LNCaP clone FGC (cell line): ENCODE measurements around the gene CTAG1A.
A peak's percentile ranks its signal among the peaks of the same experiment; 100 is the strongest.
"Not testable (repeated sequence)": the region's sequence is repeated elsewhere in the genome, so short reads cannot be mapped to it uniquely, and the experiment has no call there.

ENCODE experiments used
- DNase-seq: peaks from one replicate; pipeline ENCODE4 v3.0.0-alpha.2; 2011; ENCODE audit warnings: low read depth
- H3K4me3 ChIP-seq: 2 replicates; pipeline ENCODE4 v1.5.1; 2011; ENCODE audit warnings: mild to moderate bottlenecking, low read depth, low read length, control low read depth
- CTCF ChIP-seq: IDR thresholded peaks from 2 replicates; pipeline ENCODE4 v1.5.1; 2012; ENCODE audit warnings: mild to moderate bottlenecking; ENCODE audit not compliant: control insufficient read depth, insufficient read depth; ENCODE audit errors: extremely low read depth

The CTAG1A gene

DNA sequence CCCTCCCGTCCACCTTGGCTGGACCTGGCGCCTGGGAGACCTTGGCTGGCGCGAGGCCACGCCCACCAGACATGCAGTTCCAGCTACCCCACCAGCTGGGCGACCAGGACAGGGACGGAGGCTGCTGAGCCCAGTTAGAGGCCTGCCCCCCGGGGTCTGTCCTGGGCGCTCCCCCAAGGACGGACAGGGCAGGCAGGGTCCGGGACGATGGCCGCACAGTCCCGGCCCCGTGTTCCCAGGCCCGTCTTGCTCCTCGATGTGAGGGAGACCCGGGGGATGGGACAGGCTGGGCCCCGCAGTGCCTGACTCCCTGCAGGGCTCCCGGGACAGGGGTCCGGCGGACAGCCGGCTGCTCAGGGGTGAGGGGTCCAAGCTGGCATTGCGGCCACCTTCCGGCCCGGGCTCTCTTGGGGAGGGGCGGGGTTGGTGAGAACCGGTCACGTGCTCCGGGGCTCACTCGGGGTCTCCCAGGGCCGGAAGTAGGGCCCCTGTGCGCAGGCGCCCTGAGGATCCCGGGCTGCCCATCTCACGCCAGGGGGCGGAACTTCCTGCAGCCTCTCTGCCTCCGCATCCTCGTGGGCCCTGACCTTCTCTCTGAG lies at the start of gene CTAG1A:
Gene CTAG1A (plus strand): TSS at position 549 of the 599 bp plus-strand sequence. CDS start 74 bp downstream, outside the sequence.
- not testable (repeated sequence) for DNase-seq, H3K4me3 ChIP-seq

DNA sequence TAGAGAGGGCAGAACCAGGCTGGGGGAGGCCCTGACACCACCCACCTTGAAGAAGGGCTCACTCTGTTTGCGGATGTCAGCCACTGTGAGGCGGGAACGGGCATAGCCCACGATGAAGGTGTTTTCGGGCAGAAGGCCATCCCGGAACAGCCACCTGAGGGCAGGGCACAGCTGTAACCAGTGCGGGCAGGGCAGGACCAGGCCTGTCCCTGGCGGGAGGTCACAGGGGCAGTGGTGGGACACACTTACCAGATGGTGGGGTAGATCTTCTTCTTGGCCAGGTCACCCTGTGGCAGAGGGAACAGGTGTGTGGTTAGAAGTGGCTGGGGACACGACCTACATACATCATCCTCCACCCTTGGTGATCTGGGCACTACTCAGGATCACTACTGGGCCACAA lies 49.0 kb upstream of the CTAG1A start:
- no peak for TF ChIP-seq CTCF
- H3K4me3 ChIP-seq = no peak overlapping the region
- no peak for DNase-seq

DNA sequence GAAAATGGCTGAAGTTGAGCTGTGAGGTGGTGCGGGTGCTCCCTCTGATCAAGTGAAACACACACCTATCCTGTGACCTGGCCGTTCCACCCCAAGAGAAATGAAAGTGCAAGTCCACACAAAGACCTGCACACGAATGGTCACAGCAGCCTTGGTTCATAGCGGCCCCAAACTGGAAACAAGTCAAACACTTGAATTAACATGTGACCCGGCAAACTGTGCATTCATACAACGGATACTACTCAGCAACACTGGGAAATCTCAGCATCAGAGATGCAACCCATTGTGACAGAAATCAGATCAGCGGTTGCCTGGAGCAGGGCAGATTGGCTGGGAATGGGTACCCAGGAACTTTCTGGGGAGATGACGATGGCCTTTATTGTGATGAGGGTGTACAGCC lies 45.9 kb upstream of the CTAG1A start:
- no peak for DNase-seq
- H3K4me3 ChIP-seq = no peak overlapping the region
- no peak for TF ChIP-seq CTCF

DNA sequence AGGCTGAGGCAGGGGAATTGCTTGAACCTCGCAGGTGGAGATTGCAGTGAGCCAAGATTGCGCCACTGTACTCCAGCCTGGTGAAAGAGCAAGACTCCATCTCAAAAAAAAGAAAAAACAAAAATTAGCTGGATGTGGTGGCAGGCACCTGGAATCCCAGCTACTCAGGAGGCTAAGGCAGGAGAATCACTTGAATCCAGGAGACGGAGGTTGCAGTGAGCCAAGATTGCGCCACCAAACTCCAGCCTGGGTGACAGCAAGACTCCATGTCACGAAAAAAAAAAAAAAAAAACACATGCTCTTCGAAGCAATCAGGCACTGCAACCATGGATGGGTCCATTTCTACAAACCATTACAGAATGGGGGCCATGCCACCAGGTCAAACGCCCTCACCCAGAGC lies 44.6 kb upstream of the CTAG1A start:
- peak overlapping the region; percentile 6; the same call in 1 of the 2 replicates for H3K4me3 ChIP-seq
- DNase-seq = not testable (repeated sequence)

DNA sequence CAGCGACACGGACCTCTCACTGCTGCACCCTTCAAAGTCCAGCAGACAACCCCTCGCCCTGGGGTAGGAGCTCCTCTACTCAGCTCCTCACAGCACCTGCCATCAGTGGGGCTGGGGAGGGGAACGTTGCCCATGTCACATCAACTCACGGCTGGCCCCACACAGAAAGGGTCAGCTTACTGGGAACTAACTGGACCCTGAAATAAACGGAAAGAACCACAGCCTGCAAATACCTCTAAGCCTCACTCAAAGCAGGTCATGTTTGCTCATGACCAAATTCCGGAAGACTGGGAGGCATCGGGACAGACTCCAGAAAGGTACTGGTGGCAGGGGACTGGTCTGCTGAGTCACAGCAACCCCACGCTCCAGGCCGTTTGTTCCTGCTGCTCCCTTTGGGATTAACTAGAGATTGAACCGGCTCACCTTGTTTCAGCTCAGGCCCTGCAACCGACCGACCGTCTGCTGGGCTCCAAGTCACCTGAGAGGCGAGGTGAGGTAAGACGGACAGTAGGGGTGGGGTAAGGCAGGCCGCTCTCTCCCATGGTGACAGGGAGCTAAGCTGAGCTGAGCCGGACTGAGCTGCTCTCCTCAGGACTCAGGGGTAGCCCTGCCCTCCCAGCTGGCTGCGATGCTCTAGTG lies 43.9 kb upstream of the CTAG1A start:
- peak overlapping the region; percentile 33 for H3K4me3 ChIP-seq
- peak; percentile 86 for DNase-seq
- no peak for TF ChIP-seq CTCF

DNA sequence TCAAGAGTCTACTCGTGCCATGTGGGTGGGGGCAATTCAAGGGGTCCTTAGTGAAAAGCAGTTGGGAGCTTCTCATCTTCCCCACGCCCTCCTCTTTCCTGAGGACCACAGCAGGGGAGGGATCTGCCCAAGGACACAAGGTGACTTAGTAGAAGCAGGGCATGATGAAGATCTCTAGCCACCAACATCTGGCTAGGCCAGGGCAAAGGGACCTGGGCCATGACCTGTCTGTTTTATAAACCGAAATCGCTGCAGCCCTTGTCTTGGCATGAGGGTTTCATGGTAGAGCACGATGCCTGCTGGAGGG lies 43.4 kb upstream of the CTAG1A start:
- peak overlapping the region; percentile 33 for H3K4me3 ChIP-seq
- no peak for TF ChIP-seq CTCF
- DNase-seq = no peak

- H3K4me3 ChIP-seq = peak overlapping the region; percentile 33
- no peak for DNase-seq
- no peak for TF ChIP-seq CTCF
Observed at GRCh38 chrX:154541896-154542722, 42.8 kb upstream of the CTAG1A start.
